Measurements from ENCODE around the gene SEC24C. TPM values are rescaled to one million over a fixed set of nuclear protein-coding genes. Genes with fewer than 3 reads are reported as not detected.

SEC24C gene
- total RNA-seq, 1 experiment from 2014 or later = 325 TPM

- Histone ChIP-seq H4K20me1 (ENCODE audit: low read length) (0 out of 2 replicates have a peak, but pooled peaks cover 11% of the 10 kb centered on the region), H3K27ac (ENCODE audit: low read length) (peak within 1 kb of the TSS; percentile 36), H3K79me2 (ENCODE audit: low read length) (peaks cover 76% of the 10 kb centered on the region), H3K4me3 (ENCODE audit: low read length) (peak within 1 kb of the TSS; percentile 80), H3K9me2 (replicated peaks; ENCODE audit: low read length) (no peaks in the 10 kb centered on the region), H3K36me3 (ENCODE audit: low read depth, low read length) (peaks cover 11% of the 10 kb centered on the region), H3K27me3 (ENCODE audit: low read length) (no peaks in the 10 kb centered on the region), H3K4me1 (ENCODE audit: insufficient read depth, low read length) (peaks cover 38% of the 10 kb centered on the region), H3K9me3 (ENCODE audit: low read length) (no peaks in the 10 kb centered on the region), H3F3A (ENCODE audit: low read length, unreplicated experiment) (no peaks in the 10 kb centered on the region), H3K4me2 (ENCODE audit: low read length) (peak within 1 kb of the TSS; percentile 85), H2AFZ (ENCODE audit: low read length) (peak within 1 kb of the TSS; percentile 80), H3K9ac (ENCODE audit: low read length) (peak within 1 kb of the TSS; percentile 69)
- intact Hi-C loops (cut with micrococcal nuclease) = loop anchor here (1.0 to 5.0 kb wide), 5 partner anchors 12 to 133 kb away; partner anchors contain the start of genes NDST2 and SEC24C
- CTCF ChIA-PET = no interaction called here
- POLR2A ChIA-PET (ENCODE audit: unreplicated experiment) = interaction anchor here (0.6 to 1.2 kb wide), 2 partner anchors 103 to 159 kb away, joined by 5 to 7 read pairs; no protein-coding TSS in a partner anchor
- peak; percentile 100 for DNase-seq
- BruUV-seq (replicated peaks) = no TSS peak
- peak; percentile 81 for ATAC-seq
- TF ChIP-seq, protein P1, sequence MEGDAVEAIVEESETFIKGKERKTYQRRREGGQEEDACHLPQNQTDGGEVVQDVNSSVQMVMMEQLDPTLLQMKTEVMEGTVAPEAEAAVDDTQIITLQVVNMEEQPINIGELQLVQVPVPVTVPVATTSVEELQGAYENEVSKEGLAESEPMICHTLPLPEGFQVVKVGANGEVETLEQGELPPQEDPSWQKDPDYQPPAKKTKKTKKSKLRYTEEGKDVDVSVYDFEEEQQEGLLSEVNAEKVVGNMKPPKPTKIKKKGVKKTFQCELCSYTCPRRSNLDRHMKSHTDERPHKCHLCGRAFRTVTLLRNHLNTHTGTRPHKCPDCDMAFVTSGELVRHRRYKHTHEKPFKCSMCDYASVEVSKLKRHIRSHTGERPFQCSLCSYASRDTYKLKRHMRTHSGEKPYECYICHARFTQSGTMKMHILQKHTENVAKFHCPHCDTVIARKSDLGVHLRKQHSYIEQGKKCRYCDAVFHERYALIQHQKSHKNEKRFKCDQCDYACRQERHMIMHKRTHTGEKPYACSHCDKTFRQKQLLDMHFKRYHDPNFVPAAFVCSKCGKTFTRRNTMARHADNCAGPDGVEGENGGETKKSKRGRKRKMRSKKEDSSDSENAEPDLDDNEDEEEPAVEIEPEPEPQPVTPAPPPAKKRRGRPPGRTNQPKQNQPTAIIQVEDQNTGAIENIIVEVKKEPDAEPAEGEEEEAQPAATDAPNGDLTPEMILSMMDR (conservative IDR thresholded peaks at IDR 0.05; ENCODE audit: low read depth, low read length) = no peak
These were observed 41.1 kb downstream of the SEC24C start, which contains the start of gene ZSWIM8 for GRCh38 chr10:73785211-73785720. Gene ZSWIM8, plus strand, starts transcription at chr10:73785606. Its CDS starts 273 bp downstream, at chr10:73785879.

DNA sequence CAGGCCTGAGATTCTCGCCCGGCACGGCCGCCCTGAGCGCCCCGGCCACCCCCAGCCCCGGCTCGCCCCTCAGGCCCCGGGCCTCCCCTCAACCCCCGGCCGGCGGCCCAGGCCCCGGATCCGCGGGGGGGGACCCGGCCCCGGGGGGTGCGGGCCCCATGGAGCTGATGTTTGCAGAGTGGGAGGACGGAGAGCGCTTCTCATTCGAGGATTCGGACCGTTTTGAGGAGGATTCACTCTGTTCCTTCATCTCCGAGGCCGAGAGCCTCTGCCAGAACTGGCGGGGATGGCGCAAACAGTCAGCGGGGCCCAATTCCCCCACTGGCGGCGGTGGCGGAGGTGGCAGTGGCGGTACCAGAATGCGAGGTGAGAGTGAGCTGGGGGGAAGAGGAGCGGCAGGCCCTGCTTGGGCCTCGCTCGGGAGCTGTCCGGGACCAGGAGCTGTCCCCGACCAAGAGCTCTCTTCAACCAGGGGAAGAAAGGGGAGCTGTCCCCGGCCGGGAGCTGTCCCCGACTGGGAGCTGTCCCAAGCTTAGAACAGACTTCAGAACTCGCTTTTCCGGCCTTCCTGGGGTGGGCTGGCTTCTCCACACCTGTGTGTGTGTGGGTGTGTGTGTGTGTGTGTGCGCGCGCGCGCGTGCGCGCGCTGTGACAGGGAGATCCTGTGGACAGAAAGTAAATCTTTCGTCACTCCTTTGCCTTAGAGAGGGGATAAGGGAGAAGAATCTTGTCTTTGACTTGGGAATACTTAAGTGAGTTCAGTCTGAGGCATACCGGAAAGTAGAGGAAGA, 41.7 kb downstream of the SEC24C start:
- TF ChIP-seq EZH2 (IDR thresholded peaks at IDR 0.05; ENCODE audit: low read length, unreplicated experiment) (no peak), EZH2phosphoT487 (IDR thresholded peaks at IDR 0.05; ENCODE audit: borderline replicate concordance, low read length) (no peak)
- Histone ChIP-seq H4K20me1 (ENCODE audit: low read length) (0 out of 2 replicates have a peak, but pooled peaks cover 11% of the 10 kb centered on the region), H3K4me3 (ENCODE audit: low read length) (peak overlapping the region; percentile 80), H2AFZ (ENCODE audit: low read length) (peak overlapping the region; percentile 80), H3K36me3 (ENCODE audit: low read depth, low read length) (peaks cover 16% of the 10 kb centered on the region), H3K27ac (ENCODE audit: low read length) (peak overlapping the region; percentile 36), H3K79me2 (ENCODE audit: low read length) (peaks cover 70% of the 10 kb centered on the region), H3K27me3 (ENCODE audit: low read length) (no peaks in the 10 kb centered on the region), H3K9me3 (ENCODE audit: low read length) (no peaks in the 10 kb centered on the region), H3K9me2 (replicated peaks; ENCODE audit: low read length) (no peaks in the 10 kb centered on the region), H3K4me2 (ENCODE audit: low read length) (peak overlapping the region; percentile 85), H3K9ac (ENCODE audit: low read length) (peak overlapping the region; percentile 69), H3F3A (ENCODE audit: low read length, unreplicated experiment) (no peaks in the 10 kb centered on the region), H3K4me1 (ENCODE audit: insufficient read depth, low read length) (peaks cover 32% of the 10 kb centered on the region)
- ChIA-PET CTCF (interaction anchor here (0.6 to 1.3 kb wide), 3 partner anchors 13 to 125 kb away, joined by 3 to 6 read pairs (median 4); no protein-coding TSS in a partner anchor), POLR2A (ENCODE audit: unreplicated experiment) (interaction anchor here (0.5 to 1.2 kb wide), 6 partner anchors 8 to 270 kb away, joined by 3 to 5 read pairs (median 3); a partner anchor contains a TSS)
- ATAC-seq (peak; percentile 19), DNase-seq (peak; percentile 89)
- TSS peak; percentile 21 for BruUV-seq (replicated peaks)
- intact Hi-C loops (cut with micrococcal nuclease) = loop anchor here (1.0 to 5.0 kb wide), 5 partner anchors 13 to 134 kb away; partner anchors contain the start of genes NDST2 and SEC24C

DNA sequence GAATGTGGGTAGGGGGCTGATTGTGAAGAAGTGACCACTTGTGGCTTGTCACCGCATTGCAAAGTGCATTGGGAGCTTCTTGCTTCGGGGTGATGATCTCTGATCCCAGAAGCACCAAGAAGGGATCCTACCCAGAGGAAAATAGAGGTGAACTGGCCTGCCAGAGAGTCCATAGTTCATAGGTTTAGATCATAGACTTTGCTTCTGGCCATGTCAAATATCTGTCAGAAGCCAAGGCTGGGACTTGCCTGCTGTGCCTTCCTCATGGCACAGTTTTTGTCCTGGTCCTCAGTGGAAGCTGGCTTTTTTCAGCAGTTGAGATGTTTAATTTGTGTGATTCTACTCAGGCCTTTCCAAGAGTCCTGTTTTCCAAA, 42.3 kb downstream of the SEC24C start:
- H3K4me1 ChIP-seq (ENCODE audit: insufficient read depth, low read length) = peaks cover 28% of the 10 kb centered on the region

More for the DNA sequence above, 42.3 kb downstream of the SEC24C start:
- Histone ChIP-seq H4K20me1 (ENCODE audit: low read length) (0 out of 2 replicates have a peak, but pooled peaks cover 11% of the 10 kb centered on the region), H3K4me2 (ENCODE audit: low read length) (peak overlapping the region; percentile 85), H3K4me3 (ENCODE audit: low read length) (peak overlapping the region; percentile 80), H2AFZ (ENCODE audit: low read length) (peak overlapping the region; percentile 80), H3K79me2 (ENCODE audit: low read length) (peaks cover 64% of the 10 kb centered on the region), H3K9me3 (ENCODE audit: low read length) (no peaks in the 10 kb centered on the region), H3K27me3 (ENCODE audit: low read length) (no peaks in the 10 kb centered on the region), H3K27ac (ENCODE audit: low read length) (no peak overlapping the region), H3K36me3 (ENCODE audit: low read depth, low read length) (peaks cover 22% of the 10 kb centered on the region), H3F3A (ENCODE audit: low read length, unreplicated experiment) (no peaks in the 10 kb centered on the region), H3K9me2 (replicated peaks; ENCODE audit: low read length) (no peaks in the 10 kb centered on the region), H3K9ac (ENCODE audit: low read length) (peak overlapping the region; percentile 69)
- ChIA-PET CTCF (interaction anchor here (0.6 to 1.3 kb wide), 3 partner anchors 14 to 125 kb away, joined by 3 to 6 read pairs (median 4); no protein-coding TSS in a partner anchor), POLR2A (ENCODE audit: unreplicated experiment) (interaction anchor here (0.5 to 0.9 kb wide), 3 partner anchors 8 to 270 kb away, joined by 3 to 4 read pairs (median 3); a partner anchor contains a TSS)
- TF ChIP-seq, protein P1 (conservative IDR thresholded peaks at IDR 0.05; ENCODE audit: low read depth, low read length) = 0 out of 2 replicates have a peak, but pooled peaks have one; percentile 47
- no peak for TF ChIP-seq EZH2 (IDR thresholded peaks at IDR 0.05; ENCODE audit: low read length, unreplicated experiment)
- no peak for ATAC-seq
- intact Hi-C loops (cut with micrococcal nuclease) = loop anchor here (5.0 kb wide), 1 partner anchor 134 kb away; no protein-coding TSS in a partner anchor
- BruUV-seq (replicated peaks) = no TSS peak
- DNase-seq = no peak

Measured in PC-3 (cell line).